NCI-H2107 treated with DMSO at 0.1 percent for 48 hours (cell line): ENCODE measurements around the gene APC2.
"Not testable (repeated sequence)": the region's sequence is repeated elsewhere in the genome, so short reads cannot be mapped to it uniquely, and the experiment has no call there.

ENCODE experiments used
- DNase-seq: peaks from one replicate; lab custom pipeline; 2025; ENCODE audit not compliant: unreplicated experiment; lab: John Stamatoyannopoulos, UW

APC2 gene

DNA sequence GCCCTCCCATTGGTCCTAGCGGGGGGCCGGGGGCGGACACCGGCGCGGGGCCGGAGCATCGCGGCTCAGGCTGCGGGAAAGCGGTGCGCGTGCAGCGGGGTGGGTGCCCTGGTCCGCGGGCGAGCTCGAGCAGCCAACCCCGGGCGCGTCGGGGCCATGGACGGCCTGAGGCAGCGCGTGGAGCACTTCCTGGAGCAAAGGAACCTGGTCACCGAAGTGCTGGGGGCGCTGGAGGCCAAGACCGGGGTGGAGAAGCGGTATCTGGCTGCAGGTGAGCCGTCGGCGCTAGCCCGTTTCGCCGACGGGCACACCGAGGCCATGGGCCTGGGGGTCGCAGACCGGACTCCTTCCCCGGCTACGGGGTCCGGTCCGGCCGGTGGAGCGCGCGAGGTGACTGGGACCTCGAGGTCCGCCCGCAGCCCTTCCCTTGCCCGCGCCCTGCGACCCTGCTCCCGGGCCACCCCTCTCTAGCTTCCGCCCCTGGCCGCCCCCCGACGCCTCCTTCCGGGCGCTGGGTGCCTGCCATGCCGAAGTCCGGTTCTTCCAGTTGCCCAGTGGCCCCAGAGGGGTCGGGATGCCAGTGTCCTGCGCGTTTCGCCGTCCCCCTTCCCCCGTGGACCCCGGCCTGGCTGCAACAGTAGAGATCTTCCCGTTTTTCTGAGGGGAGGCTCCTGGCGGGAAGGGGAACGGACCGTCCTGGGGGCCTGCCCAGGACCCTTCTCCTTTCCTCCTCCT, 41.4 kb downstream of the APC2 start, which contains the start of gene REEP6:
Gene REEP6 (plus strand): TSS at position 68 of the 735 bp plus-strand sequence. CDS start 89 bp downstream, at position 157.
- no peak for DNase-seq

DNA sequence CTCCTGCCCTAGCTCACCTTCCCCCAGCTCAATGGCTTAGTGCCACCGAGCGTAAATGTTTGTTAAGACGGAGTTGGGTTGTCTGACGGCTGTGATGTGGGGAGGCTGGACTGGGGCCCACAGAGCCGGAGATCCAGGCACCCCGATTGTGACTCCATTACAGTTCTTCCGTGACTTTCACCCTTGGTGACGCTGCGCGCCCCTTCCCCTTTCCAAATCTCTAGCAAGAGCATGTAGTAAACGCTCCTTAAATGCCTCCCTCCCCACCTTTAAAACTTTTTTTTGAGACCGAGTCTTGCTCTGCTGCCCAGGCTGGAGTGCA, 41.9 kb downstream of the APC2 start:
- no peak for DNase-seq

DNA sequence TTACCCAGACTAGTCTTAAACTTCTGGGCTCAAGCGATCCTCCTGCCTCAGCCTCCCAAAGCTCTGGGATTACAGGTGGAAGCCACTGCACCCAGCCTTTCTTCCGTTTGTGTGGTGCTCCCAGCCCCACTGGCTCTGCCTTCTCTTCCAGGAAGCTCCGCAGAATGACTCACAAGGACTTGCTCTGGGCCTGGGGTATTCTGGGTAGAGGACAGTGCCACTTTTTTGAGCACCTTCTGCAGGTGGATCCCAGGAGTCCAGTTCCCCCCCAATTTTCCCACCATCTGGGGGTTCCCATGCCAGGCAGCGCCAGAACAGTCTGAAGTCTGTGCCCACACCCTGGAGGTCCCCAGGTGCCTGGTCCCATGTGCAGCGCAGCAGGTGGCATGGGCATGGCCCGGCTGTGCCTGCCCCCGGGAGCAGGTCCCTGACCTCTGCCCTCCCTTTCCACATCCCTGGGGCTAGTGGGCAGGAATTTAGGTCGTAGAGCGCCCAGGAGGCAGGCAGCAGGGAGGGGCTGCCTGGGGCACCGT, 42.6 kb downstream of the APC2 start:
- no peak for DNase-seq

DNA sequence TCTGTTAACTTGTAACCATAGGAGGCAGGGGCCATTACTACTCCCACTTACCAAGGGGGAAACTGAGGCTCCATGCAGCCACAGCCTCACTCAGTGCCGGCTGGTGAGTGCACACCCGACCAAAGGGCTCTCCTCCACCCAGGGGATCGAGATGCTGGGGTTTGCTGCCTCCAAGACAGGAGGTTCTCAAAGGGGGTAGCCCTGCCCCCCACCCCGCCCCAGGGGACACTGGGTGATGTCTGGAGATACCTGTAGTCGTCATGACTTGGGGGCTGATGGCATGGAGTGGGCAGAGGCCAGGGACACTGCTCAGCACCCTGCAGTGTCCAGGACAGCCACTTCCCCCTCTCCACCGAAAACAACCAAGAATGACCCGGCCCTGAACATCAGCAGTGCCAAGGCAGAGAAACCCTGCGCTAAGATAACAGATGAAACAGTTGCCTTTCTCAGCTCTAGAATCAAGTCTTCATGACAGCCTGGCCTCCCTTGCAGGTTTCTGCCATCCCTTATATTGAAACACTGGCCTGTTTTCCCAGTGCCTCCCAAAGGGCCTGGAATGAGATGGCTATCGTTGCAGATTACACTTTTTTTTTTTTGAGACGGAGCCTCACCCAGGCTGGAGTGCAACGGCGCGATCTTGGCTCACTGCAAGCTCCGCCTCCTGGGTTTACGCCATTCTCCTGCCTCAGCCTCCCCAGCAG, 44.3 kb downstream of the APC2 start:
- no peak for DNase-seq

DNA sequence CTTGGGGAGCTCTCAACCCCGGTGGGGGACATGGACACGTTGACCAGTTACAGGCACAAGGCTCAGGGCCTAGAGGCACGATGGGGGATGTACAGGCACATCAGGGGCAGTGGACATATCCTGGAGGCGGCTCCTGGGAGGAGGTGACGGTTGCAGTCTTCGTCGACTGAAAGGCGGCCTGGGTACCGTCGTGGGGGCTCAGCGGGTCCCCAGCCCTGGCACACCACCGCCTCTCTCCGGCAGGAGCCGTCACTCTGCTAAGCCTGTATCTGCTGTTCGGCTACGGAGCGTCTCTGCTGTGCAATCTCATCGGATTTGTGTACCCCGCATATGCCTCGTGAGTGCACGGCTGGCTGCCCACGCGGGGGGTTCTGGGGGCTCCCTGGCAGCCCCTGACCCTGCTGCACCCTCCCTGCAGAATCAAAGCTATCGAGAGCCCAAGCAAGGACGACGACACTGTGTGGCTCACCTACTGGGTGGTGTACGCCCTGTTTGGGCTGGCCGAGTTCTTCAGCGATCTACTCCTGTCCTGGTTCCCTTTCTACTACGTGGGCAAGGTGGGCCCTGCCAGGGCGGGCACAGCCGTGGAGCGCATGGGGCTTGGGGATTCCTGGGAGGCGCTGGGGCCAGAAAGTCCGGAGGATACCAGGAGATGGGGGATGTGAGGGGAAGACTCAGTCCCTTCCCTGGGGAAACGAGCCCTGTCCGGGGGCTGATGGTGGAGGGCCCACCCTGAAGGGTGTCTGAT, 45.3 kb downstream of the APC2 start:
- DNase-seq, result no peak

DNA sequence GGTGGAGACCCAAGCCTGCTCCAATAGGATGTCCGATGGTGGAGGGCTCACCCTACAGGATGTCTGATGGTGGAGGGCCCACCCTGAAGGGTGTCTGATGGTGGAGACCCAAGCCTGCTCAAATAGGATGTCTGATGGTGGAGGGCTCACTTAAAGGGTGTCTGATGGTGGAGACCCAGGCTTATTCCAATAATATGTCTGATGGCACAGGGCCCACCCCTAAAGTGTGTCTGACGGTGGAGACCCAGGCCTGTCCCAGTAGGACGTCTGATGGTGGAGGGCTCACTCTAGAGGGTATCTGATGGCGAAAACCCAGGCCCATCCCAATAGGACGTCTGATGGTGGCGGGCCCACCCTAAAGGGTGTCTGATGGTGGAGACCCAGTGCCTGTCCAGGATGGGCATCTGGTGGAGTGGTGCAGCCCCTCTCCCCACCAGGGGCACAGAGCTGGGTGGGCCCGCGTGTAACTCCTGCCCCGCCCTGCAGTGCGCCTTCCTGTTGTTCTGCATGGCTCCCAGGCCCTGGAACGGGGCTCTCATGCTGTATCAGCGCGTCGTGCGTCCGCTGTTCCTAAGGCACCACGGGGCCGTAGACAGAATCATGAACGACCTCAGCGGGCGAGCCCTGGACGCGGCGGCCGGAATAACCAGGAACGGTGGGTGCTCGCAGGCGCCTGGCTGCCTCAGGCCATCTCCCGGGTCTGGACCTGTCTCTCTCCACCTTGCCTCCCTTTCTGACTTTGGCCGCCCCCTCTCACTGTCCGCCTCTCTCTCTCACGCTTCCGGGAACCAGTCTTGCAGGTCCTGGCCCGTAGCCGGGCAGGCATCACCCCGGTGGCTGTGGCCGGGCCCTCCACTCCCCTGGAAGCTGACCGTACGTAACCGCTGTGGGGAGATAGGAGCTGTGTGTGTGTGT, 46.1 kb downstream of the APC2 start:
- no peak for DNase-seq

DNA sequence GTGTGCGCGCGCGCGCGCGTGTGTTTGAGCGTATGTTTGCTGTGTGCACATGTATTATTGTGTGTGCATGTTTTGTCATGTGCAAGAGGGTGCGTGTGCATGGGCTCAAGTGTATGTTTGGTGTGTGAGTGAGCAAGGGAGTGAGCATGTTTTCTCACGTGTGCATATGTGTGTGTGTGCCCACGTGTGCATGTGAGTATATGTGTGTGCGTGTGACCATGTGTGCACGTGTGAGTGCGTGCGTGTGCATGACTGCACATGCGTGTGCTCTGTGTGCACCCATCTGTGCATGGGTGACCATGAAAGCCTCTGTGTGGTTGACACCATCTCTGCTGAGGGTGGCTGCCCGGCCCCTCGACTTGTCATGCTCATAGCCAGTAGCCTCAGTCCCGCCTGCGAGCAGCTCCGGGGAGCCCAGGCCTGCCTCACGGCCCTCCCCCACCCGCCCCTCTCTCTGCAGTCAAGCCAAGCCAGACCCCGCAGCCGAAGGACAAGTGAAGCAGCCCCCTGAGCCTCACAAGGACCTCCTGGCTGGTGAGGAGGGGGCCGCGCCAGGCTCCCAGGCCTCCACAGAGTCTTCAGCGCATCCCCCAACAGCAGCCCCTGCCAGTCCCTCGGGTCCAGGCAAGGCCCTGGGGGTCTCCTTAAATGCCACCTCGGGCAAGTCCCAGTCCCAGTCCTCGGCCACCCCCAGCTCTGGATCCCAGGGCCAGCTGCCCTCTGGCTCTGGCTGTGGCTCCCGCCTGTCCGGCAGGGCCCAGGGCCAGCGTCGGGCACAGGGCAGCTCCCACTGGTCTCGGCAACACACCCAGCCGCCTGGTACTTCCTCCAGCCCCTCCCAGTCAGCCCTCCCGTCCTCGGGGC, 47.0 kb downstream of the APC2 start:
- no peak for DNase-seq

DNA sequence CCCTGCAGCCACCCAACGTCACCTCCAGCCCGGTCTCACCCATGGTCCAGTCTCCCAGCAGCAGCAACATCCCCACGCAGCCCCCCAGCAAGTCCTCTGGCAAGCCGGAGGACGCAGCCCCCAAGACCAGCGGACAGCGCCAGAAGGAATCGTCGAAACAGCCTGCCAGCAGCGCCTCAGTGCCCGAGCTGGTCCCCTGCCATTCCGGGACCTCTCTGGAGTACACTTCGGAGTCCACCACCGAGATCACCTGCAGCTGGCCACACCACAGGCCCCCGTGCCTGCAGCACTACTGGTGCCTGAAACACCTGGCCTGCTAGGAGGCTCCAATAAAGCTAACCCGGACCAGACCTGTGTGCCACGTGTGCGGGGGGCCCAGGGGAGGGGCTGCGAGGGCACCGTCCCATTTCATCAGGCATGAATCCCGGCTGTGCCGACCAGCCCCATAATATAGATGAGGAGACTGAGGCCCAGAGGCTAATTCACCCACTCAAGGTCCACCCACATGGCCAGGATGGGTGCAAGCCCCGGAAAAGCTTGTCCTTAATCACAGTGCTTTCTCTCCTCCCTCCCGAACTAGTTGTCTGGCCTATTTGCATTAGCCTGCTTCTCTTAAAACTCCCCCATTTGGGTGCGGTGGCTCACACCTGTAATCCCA, 47.8 kb downstream of the APC2 start:
- DNase-seq, result no peak

DNA sequence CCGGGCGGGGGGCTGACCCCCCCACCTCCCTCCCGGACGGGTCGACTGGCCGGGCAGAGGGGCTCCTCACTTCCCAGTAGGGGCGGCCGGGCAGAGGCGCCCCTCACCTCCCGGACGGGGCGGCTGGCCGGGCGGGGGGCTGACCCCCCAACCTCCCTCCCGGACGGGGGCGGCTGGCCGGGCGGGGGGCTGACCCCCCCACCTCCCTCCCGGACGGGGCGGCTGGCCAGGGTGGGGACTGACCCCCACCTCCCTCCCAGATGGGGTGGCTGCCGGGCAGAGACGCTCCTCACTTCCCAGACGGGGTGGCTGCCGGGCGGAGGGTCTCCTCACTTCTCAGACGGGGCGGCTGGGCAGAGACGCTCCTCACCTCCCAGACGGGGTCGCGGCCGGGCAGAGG, 49.3 kb downstream of the APC2 start:
- DNase-seq, result not testable (repeated sequence)

DNA sequence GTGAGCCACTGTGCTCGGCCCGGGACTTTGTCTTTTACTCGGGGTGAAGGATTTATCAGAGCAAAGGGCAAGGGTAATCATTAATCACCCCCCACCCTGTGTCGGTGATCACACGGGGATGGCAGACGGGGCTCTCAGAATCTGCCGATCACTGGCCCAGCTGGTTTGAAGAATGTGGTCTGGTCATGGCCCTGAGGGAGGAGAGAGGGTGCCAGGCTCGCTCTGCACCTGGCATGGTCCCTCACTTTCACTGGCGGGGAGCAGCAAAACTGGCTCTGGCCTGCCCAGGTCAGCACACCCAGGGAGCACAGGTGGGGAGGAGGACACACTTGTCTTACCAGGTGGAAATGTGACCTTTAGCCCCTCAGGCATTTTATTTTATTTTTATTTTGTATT, 51.3 kb downstream of the APC2 start:
- DNase-seq, result no peak

DNA sequence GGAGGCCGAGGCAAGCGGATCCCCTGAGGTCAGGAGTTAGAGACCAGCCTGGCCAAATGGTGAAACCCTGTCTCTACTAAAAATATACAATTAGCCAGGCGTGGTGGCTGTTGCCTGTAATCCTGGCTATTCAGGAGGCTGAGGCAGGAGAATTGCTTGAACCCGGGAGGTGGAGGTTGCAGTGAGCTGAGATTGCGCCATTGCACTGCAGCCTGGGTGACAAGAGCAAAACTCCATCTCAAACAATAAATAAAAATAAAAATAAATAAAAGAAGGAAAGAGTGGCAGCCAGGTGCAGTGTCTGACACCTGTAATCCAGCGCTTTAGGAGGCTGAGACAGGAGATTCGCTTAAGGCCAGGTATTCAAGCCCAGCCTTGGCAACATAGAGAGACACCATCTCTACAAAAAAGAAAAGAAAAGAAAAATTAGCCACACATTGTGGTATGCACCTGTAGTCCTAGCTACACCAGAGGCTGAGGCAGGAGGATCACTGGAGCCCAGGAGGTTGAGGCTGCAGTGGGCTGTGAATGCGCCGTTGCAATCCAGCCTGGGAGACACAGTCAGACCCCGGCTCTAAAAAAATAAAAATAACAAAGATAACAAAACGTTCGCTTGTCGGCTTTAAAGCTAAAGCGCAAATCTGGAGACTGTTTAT, 52.6 kb downstream of the APC2 start:
- no peak for DNase-seq

DNA sequence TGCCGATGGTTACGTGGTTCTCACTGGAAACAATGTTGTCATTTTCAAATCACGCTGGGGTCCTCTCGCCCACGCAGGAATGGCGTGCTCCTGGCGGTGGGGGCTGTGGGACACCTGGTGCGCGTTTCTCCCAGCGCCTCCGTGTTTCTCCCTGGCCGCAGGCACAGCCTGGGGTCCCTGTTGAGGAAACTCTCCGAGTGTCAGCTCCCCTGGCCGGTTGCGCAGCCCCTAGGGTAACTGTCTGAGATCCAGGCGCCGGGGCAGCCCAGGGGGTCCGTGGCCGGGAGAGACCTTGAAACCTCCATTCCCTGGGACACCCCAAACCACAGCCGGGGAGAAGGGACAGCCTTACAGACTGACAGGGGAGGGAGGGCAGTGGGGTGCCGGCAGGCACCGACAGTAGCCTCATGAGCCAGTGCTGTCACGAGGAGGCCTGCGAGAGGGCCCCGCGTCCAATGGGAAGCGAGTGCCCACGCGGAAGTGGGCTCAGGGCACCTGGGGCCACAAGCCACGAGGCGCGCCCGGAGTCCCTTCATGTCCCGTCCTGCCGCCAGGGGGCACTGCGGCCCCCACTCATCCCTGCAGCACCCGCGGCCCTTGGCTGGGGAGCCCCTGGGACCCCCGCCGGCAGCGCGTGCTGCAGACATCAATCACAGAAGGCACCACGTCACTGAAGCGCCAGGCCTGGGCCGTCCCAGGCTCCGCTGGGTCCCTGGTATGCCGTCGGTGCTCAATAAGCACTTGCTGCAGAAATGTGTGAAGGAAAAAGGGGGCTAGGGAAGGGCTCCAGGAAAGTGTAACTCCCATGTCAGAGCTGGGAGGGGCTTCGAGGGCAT, 53.4 kb downstream of the APC2 start:
- no peak for DNase-seq

DNA sequence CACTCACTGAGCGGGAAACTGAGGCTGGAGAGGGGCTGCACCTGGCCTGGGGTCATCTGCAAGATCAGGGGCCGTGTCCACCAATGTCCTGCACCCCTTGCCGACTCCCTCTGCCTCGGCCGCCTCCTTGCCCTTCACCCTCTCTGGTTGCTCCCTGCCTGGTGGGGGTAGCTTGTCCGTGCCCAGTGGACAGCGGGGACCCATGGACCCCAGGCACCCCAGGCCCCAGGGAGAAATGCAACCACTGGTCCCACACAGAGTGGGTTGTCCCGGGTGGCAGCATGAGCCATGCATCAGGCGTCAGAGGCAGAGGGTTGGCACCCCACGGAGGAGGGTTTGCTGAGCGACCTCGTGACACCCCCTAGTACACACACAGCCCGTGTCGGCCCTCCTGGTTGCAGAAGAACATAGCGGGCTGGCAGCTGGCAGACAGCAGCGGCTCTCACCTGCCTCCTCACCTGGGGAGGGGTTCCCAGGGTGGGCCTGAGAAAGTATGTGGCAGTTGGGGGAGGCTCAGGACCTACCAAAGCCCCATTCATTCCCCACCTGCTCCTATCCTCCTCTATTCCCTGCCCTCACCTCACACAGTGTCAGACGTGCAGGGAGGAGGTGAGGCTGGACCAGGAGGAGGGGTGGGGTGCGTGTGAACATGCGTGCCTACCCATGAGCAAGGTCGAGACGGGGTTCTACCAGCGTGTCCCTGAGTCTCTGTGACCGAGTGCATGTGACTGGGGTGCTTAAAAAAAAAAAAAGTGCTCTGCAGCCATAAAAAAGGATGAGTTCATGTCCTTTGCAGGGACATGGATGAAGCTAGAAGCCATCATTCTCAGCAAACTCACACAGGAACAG, 54.2 kb downstream of the APC2 start:
- DNase-seq, result no peak

DNA sequence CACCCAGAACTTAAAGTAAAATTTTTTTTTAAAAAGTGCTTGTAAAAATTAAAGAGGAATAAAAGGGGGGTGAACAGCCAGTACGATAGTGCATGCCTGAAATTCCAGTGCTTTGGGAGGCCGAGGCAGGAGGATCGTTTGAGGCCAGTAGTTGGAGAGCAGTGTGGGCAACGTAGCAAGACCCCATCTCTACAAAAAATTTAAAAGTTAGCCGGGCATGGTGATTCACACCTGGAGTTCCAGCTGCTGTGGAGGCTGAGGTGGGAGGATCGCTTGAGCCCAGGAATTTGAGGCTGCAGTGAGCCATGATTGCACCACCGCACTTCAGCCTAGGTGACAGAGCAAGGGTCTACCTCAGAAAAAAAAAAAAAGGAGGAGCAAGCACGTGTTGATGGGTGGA, 55.1 kb downstream of the APC2 start:
- DNase-seq, result no peak

DNA sequence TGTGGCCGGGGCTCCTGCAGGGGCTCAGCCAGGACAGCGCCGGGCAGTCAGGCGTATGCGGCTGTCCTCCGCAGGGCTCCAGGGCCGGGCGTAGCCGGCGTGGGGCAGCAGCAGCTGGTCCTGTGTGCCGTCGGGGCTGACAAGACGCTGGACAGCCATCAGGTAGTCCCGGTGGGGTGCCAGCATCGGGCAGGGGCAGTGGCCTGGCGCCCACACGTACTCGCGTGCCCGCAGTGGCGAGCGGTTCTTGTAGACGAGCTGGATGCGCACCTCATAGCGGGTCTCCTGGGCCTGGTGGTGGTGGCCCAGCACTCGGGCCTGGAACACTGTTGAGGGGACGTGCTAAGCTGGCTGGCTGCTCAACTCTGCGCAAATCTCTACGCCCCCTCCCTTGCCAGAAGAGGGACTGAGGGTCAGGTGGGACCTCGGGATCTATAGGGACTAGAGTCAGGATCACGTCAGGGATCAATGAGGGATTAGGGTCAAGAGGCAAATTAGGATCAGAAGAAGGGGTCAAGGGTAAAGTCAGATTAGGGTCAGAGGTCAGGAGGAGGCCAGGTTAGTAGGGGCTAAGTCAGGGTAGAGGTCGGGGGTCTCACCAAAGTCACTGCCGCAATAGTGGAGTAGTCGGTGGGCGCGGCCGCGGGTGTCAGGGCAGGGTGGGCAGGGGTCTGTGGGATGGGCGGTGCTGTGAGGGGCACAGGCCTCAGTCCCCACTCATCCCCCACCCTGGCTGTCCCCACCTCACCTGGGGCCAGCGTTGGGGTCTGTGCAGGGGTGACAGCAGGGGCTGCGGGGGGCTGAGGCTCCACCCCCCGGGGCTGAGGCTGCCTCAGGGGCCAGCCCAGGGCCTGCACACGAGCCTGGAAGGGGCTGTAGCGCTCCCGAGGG, 56.3 kb downstream of the APC2 start:
- DNase-seq, result no peak

DNA sequence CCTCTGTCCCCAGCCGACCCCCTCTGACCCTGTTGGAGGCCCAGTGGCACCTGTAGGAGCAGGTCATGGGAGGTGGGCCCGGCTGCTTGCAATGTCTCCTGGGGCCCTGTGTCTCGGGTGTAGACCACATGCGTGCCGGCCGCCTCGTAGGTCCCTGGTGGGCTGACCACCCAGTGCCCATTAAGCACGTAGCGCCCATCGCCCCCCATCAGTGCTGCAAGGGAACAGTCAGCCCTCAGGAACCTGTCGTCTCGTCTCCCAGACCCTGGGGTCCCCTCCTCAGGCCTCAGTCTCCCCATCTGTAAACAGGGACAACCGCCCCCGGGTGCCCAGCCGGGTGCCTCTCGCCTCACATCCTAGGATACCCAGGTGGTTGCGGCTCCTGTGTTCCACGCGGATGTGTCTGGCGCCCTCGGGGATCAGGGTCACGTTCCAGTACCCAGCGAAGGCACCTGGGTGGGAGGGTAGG, 57.3 kb downstream of the APC2 start:
- no peak for DNase-seq
